Hepatocyte (in vitro differentiated cells): ENCODE results near the gene GEMIN5.

Experiments used
- EZH2phosphoT487 ChIP-seq: fragments of 200-600 bp; sonication (generic); IDR thresholded peaks from one replicate; pipeline ENCODE4 v1.6.1; 2018; ENCODE audit warnings: antibody characterized with exemption, mild to moderate bottlenecking, low read depth, moderate library complexity; ENCODE audit not compliant: unreplicated experiment, severe bottlenecking
- TF ChIP-seq, protein P1 (sequence below): fragments of 200-600 bp; sonication (generic); IDR thresholded peaks from 2 replicates; pipeline ENCODE4 v1.5.1; 2016; ENCODE audit warnings: antibody characterized with exemption, mild to moderate bottlenecking; ENCODE audit not compliant: poor library complexity

DNA sequence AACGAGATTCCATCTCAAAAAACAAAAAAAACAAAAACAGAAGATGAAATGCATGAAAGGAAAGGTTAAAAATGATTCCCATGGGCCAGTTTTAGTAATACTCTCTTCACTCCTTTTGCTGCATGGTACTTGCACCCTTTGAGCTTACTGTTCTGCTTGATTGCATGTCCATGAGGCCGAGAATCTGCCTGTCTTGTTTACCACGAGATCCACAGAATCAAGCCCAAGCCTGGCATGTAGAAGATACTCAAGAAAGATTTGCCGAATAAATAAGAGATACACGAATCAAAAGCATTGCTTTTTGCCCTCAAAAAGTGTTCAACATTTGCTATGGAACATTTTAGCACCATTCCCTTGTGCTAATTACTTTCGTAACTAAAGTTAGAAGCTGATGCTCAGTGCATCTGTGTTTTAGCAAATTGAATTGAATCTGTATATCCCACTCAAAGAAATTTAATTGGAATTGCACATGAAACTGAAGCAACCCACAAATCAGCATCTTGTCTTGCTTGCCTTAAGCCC lies 88.7 kb downstream of the GEMIN5 start:
- TF ChIP-seq, protein P1, sequence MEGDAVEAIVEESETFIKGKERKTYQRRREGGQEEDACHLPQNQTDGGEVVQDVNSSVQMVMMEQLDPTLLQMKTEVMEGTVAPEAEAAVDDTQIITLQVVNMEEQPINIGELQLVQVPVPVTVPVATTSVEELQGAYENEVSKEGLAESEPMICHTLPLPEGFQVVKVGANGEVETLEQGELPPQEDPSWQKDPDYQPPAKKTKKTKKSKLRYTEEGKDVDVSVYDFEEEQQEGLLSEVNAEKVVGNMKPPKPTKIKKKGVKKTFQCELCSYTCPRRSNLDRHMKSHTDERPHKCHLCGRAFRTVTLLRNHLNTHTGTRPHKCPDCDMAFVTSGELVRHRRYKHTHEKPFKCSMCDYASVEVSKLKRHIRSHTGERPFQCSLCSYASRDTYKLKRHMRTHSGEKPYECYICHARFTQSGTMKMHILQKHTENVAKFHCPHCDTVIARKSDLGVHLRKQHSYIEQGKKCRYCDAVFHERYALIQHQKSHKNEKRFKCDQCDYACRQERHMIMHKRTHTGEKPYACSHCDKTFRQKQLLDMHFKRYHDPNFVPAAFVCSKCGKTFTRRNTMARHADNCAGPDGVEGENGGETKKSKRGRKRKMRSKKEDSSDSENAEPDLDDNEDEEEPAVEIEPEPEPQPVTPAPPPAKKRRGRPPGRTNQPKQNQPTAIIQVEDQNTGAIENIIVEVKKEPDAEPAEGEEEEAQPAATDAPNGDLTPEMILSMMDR = no peak
- TF ChIP-seq EZH2phosphoT487 = no peak
